Measurements from ENCODE around the gene GRIA4. TPM values are rescaled to one million over a fixed set of nuclear protein-coding genes. Genes with fewer than 3 reads are reported as not detected.
"Not testable (repeated sequence)": the region's sequence is repeated elsewhere in the genome, so short reads cannot be mapped to it uniquely, and the experiment has no call there.

Gene GRIA4
- total RNA-seq, 1 experiment from 2014 or later, result 1.3 TPM

GRCh38 chr11:105769627-105770026, 159.8 kb downstream of the GRIA4 start:
- Histone ChIP-seq H3K27me3 (ENCODE audit: control insufficient read depth, insufficient read depth, low read length) (no peaks in the 10 kb centered on the region), H3K36me3 (replicated peaks; ENCODE audit: control insufficient read depth, insufficient read depth, low read length) (no peaks in the 10 kb centered on the region), H3K4me3 (ENCODE audit: insufficient read depth, low read depth, low read length) (no peak overlapping the region)
- no peak for DNase-seq

GRCh38 chr11:105773452-105773851, 163.6 kb downstream of the GRIA4 start:
- not testable (repeated sequence) for H3K27me3 ChIP-seq (ENCODE audit: control insufficient read depth, insufficient read depth, low read length); H3K4me3 ChIP-seq (ENCODE audit: insufficient read depth, low read depth, low read length); H3K36me3 ChIP-seq (replicated peaks; ENCODE audit: control insufficient read depth, insufficient read depth, low read length); DNase-seq

- no peaks in the 10 kb centered on the region for H3K27me3 ChIP-seq (ENCODE audit: control insufficient read depth, insufficient read depth, low read length)
- DNase-seq, result no peak
These were observed 165.0 kb downstream of the GRIA4 start for GRCh38 chr11:105774899-105775298.

GRCh38 chr11:105780781-105781525, 171.1 kb downstream of the GRIA4 start:
- Histone ChIP-seq H3K4me3 (ENCODE audit: insufficient read depth, low read depth, low read length) (no peak overlapping the region), H3K27me3 (ENCODE audit: control insufficient read depth, insufficient read depth, low read length) (no peaks in the 10 kb centered on the region), H3K36me3 (replicated peaks; ENCODE audit: control insufficient read depth, insufficient read depth, low read length) (no peaks in the 10 kb centered on the region)
- DNase-seq, result no peak

More at GRCh38 chr11:105774899-105775298, 165.0 kb downstream of the GRIA4 start:
- H3K4me3 ChIP-seq (ENCODE audit: insufficient read depth, low read depth, low read length), result no peak overlapping the region
- H3K36me3 ChIP-seq (replicated peaks; ENCODE audit: control insufficient read depth, insufficient read depth, low read length), result no peaks in the 10 kb centered on the region

- H3K4me3 ChIP-seq (ENCODE audit: insufficient read depth, low read depth, low read length), result no peak overlapping the region
- no peak for DNase-seq
- no peaks in the 10 kb centered on the region for H3K36me3 ChIP-seq (replicated peaks; ENCODE audit: control insufficient read depth, insufficient read depth, low read length)
- H3K27me3 ChIP-seq (ENCODE audit: control insufficient read depth, insufficient read depth, low read length), result no peaks in the 10 kb centered on the region
These were observed 171.9 kb downstream of the GRIA4 start for GRCh38 chr11:105781807-105782206.

GRCh38 chr11:105783216-105783615, 173.3 kb downstream of the GRIA4 start:
- Histone ChIP-seq H3K4me3 (ENCODE audit: insufficient read depth, low read depth, low read length) (no peak overlapping the region), H3K36me3 (replicated peaks; ENCODE audit: control insufficient read depth, insufficient read depth, low read length) (no peaks in the 10 kb centered on the region), H3K27me3 (ENCODE audit: control insufficient read depth, insufficient read depth, low read length) (no peaks in the 10 kb centered on the region)
- DNase-seq, result no peak

- H3K27me3 ChIP-seq (ENCODE audit: control insufficient read depth, insufficient read depth, low read length); H3K4me3 ChIP-seq (ENCODE audit: insufficient read depth, low read depth, low read length); H3K36me3 ChIP-seq (replicated peaks; ENCODE audit: control insufficient read depth, insufficient read depth, low read length); DNase-seq: not testable (repeated sequence)
These were observed 176.0 kb downstream of the GRIA4 start for GRCh38 chr11:105785850-105786249.

- H3K27me3 ChIP-seq (ENCODE audit: control insufficient read depth, insufficient read depth, low read length), result no peaks in the 10 kb centered on the region
These were observed 176.9 kb downstream of the GRIA4 start for GRCh38 chr11:105786741-105787140.

GRCh38 chr11:105789579-105790420, 179.9 kb downstream of the GRIA4 start:
- DNase-seq, result no peak
- Histone ChIP-seq H3K27me3 (ENCODE audit: control insufficient read depth, insufficient read depth, low read length) (no peaks in the 10 kb centered on the region), H3K4me3 (ENCODE audit: insufficient read depth, low read depth, low read length) (no peak overlapping the region), H3K36me3 (replicated peaks; ENCODE audit: control insufficient read depth, insufficient read depth, low read length) (no peaks in the 10 kb centered on the region)

More at GRCh38 chr11:105786741-105787140, 176.9 kb downstream of the GRIA4 start:
- DNase-seq, result peak; percentile 1
- no peak overlapping the region for H3K4me3 ChIP-seq (ENCODE audit: insufficient read depth, low read depth, low read length)
- no peaks in the 10 kb centered on the region for H3K36me3 ChIP-seq (replicated peaks; ENCODE audit: control insufficient read depth, insufficient read depth, low read length)

- H3K4me3 ChIP-seq (ENCODE audit: insufficient read depth, low read depth, low read length), result no peak overlapping the region
- H3K27me3 ChIP-seq (ENCODE audit: control insufficient read depth, insufficient read depth, low read length), result no peaks in the 10 kb centered on the region
- DNase-seq, result peak; percentile 2
- no peaks in the 10 kb centered on the region for H3K36me3 ChIP-seq (replicated peaks; ENCODE audit: control insufficient read depth, insufficient read depth, low read length)
These were observed 181.0 kb downstream of the GRIA4 start for GRCh38 chr11:105790840-105791239.

GRCh38 chr11:105793092-105793491, 183.2 kb downstream of the GRIA4 start:
- H3K36me3 ChIP-seq (replicated peaks; ENCODE audit: control insufficient read depth, insufficient read depth, low read length), result no peaks in the 10 kb centered on the region
- no peak overlapping the region for H3K4me3 ChIP-seq (ENCODE audit: insufficient read depth, low read depth, low read length)
- DNase-seq, result no peak
- H3K27me3 ChIP-seq (ENCODE audit: control insufficient read depth, insufficient read depth, low read length), result no peaks in the 10 kb centered on the region

- no peaks in the 10 kb centered on the region for H3K27me3 ChIP-seq (ENCODE audit: control insufficient read depth, insufficient read depth, low read length)
- H3K4me3 ChIP-seq (ENCODE audit: insufficient read depth, low read depth, low read length), result no peak overlapping the region
- no peaks in the 10 kb centered on the region for H3K36me3 ChIP-seq (replicated peaks; ENCODE audit: control insufficient read depth, insufficient read depth, low read length)
- no peak for DNase-seq
These were observed 189.4 kb downstream of the GRIA4 start for GRCh38 chr11:105799263-105799662.

GRCh38 chr11:105799728-105800462, 190.0 kb downstream of the GRIA4 start:
- DNase-seq, result no peak
- H3K4me3 ChIP-seq (ENCODE audit: insufficient read depth, low read depth, low read length), result no peak overlapping the region
- no peaks in the 10 kb centered on the region for H3K36me3 ChIP-seq (replicated peaks; ENCODE audit: control insufficient read depth, insufficient read depth, low read length)
- no peaks in the 10 kb centered on the region for H3K27me3 ChIP-seq (ENCODE audit: control insufficient read depth, insufficient read depth, low read length)

- H3K4me3 ChIP-seq (ENCODE audit: insufficient read depth, low read depth, low read length), result no peak overlapping the region
- DNase-seq, result no peak
These were observed 192.5 kb downstream of the GRIA4 start for GRCh38 chr11:105802390-105802789.

More at GRCh38 chr11:105802390-105802789, 192.5 kb downstream of the GRIA4 start:
- Histone ChIP-seq H3K27me3 (ENCODE audit: control insufficient read depth, insufficient read depth, low read length) (no peaks in the 10 kb centered on the region), H3K36me3 (replicated peaks; ENCODE audit: control insufficient read depth, insufficient read depth, low read length) (no peaks in the 10 kb centered on the region)

Measured in H7 (cell line).